Psoas muscle (tissue), 8 donors: ENCODE measurements around the gene FBXO9. TPM values are rescaled to one million over a fixed set of nuclear protein-coding genes. Genes with fewer than 3 reads are reported as not detected.

Experiments used
- ATAC-seq, 4 donors: fragments of 200-7000 bp; cut with Tn5 transposase; one replicate each; pipeline ENCODE4 v1.9.1; 2020; ENCODE audit warnings: moderate library complexity in 3 of 4, mild to moderate bottlenecking in 2 of 4
- DNase-seq, 2 donors: peaks; one replicate each; pipeline ENCODE4 v3.0.0-alpha.2; 2020
- H3K27ac ChIP-seq: fragments of 200-600 bp; one replicate; pipeline ENCODE4 v1.8.0; 2022
- H3K27me3 ChIP-seq, 3 donors: fragments of 200-600 bp in 1 of 3; one replicate each; pipeline versions ENCODE4 v1.6.1 to v1.8.0; 2013 to 2022; ENCODE audit warnings: low read length in 2 of 3, mild to moderate bottlenecking in 2 of 3, moderate library complexity in 1 of 3; ENCODE audit not compliant: insufficient read depth in 3 of 3
- H3K36me3 ChIP-seq, 2 donors: fragments of 200-600 bp in 1 of 2; one replicate each; pipeline versions ENCODE4 v1.6.1 to v1.8.0; 2013 to 2022; ENCODE audit warnings: low read depth in 1 of 2, mild to moderate bottlenecking in 1 of 2, moderate library complexity in 1 of 2; ENCODE audit not compliant: insufficient read depth in 1 of 2
- H3K4me1 ChIP-seq: fragments of 200-600 bp; one replicate; pipeline ENCODE4 v1.8.0; 2022
- H3K4me3 ChIP-seq: fragments of 200-600 bp; one replicate; pipeline ENCODE4 v1.8.0; 2022; ENCODE audit warnings: mild to moderate bottlenecking
- H3K9me3 ChIP-seq: fragments of 200-600 bp; one replicate; pipeline ENCODE4 v1.8.0; 2022
- WGBS, 3 donors: extraction: QIAGEN DNeasy Blood & Tissue Kit; methylation state at CpG; one replicate each; pipeline versions ENCODE4 v1.1.6 to v1.1.7; 2013; 5-methylcytosine and 5-hydroxymethylcytosine counted together
- intact Hi-C, 2 donors: fragments of 100-400 bp; cut with DNase I; formaldehyde crosslinking; loops; one replicate each; pipeline versions ENCODE4 v1.11.0 to v1.14.2; 2022
- polyA plus RNA-seq, 3 donors: library from polyadenylated mRNA; stranded (reverse); fragments of 200-250 nt; gene quantifications; one replicate each; pipeline ENCODE4 v1.2.3, GENCODE V29; 2013
- total RNA-seq, 4 donors: library from RNA; stranded (reverse); fragmentation: NEBNext Ultra II Directional in 2 of 4; extraction: Animal tissue kit (Norgen Biotek cat#: 25700) in 2 of 4; gene quantifications; one replicate each; pipeline versions ENCODE4 v1.2.1 to v1.2.4, GENCODE V29; 2021 to 2023
- TF ChIP-seq, protein P1 (sequence below): fragments of 200-600 bp; IDR thresholded peaks from one replicate; pipeline ENCODE4 v1.8.0; 2022; ENCODE audit warnings: antibody characterized with exemption
- donor health status: healthy with polysubstance abuse.
- donor health status: DM: no; HTN: no; CAD: no; lungs with moderate emphysema.
- donor health status: Bipolar disorder and iron deficiency.
- donor health status: healthy.
- donor health status: DM: yes; HTN: yes; CAD: no.
- donor health status: DM: no; HTN: no; CAD: no.
- donor health status: DM: no; HTN: no; CAD: no.
- donor health status: DM: yes; HTN: yes; CAD: no.

The FBXO9 gene
- total and polyA plus RNA-seq, 7 donors: 23.2 to 74.2 (median 44.3) TPM

DNA sequence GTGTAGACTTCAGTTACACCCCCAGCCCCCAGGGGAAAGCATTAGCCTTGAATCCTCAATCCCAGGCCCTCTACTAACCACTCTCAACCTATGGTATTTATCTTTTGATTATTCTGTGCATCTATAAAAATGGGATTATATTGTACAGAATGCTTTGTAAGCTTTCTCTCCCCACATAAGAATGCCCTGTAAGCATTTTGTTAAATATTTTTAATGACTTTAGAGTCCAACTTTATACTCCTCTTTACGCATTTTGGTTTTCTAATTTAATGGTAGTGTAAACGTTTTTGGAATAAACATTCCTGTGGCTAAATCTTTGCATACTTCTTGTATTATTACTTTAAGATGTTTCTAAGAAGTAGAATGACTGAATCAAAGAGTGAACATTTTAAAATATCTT, 35.4 kb downstream of the FBXO9 start:
- DNase-seq (no peak), ATAC-seq (no peak)
- no peak overlapping the region for H3K27ac ChIP-seq
- intact Hi-C loops: no loop called here
- no peaks in the 10 kb centered on the region for H3K4me1 ChIP-seq
- H3K27me3 ChIP-seq: no peaks in the 10 kb centered on the region
- no peaks in the 10 kb centered on the region for H3K9me3 ChIP-seq
- WGBS, 3 donors: 29 to 33% (median 30%) methylated on average over 2 of the region's 2 CpGs
- H3K36me3 ChIP-seq: peaks cover 9 to 86% of the 10 kb centered on the region in 2 donors
- H3K4me3 ChIP-seq: no peak overlapping the region
- TF ChIP-seq, protein P1, sequence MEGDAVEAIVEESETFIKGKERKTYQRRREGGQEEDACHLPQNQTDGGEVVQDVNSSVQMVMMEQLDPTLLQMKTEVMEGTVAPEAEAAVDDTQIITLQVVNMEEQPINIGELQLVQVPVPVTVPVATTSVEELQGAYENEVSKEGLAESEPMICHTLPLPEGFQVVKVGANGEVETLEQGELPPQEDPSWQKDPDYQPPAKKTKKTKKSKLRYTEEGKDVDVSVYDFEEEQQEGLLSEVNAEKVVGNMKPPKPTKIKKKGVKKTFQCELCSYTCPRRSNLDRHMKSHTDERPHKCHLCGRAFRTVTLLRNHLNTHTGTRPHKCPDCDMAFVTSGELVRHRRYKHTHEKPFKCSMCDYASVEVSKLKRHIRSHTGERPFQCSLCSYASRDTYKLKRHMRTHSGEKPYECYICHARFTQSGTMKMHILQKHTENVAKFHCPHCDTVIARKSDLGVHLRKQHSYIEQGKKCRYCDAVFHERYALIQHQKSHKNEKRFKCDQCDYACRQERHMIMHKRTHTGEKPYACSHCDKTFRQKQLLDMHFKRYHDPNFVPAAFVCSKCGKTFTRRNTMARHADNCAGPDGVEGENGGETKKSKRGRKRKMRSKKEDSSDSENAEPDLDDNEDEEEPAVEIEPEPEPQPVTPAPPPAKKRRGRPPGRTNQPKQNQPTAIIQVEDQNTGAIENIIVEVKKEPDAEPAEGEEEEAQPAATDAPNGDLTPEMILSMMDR: no peak

DNA sequence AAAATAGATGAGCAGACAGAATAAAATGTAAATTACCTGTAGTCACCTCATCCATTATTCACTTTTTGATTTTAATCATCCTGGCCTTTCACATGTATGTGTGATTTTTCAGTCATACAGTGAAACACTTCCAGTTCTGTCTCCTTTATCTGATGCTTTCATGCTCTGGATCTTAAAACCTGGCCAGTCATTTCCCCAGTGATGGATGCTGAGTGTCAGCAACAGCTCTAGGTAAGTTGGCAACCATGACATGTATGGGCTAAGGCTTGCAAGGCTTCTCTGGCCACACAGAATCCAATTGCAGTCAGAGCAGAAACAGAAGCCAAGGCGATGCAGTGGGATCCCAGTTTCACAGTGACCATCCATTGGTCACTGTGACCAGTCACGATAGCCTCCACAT, 35.8 kb downstream of the FBXO9 start:
- DNase-seq: no peak
- H3K4me1 ChIP-seq: no peaks in the 10 kb centered on the region
- TF ChIP-seq, protein P1: no peak
- 96 to 98% (median 97%) methylated on average over 2 of the region's 2 CpGs for WGBS, 3 donors
- H3K36me3 ChIP-seq: peaks cover 9 to 81% of the 10 kb centered on the region in 2 donors
- no peak overlapping the region for H3K27ac ChIP-seq
- no peaks in the 10 kb centered on the region for H3K27me3 ChIP-seq
- intact Hi-C loops: no loop called here
- no peak for ATAC-seq
- no peak overlapping the region for H3K4me3 ChIP-seq
- no peaks in the 10 kb centered on the region for H3K9me3 ChIP-seq

DNA sequence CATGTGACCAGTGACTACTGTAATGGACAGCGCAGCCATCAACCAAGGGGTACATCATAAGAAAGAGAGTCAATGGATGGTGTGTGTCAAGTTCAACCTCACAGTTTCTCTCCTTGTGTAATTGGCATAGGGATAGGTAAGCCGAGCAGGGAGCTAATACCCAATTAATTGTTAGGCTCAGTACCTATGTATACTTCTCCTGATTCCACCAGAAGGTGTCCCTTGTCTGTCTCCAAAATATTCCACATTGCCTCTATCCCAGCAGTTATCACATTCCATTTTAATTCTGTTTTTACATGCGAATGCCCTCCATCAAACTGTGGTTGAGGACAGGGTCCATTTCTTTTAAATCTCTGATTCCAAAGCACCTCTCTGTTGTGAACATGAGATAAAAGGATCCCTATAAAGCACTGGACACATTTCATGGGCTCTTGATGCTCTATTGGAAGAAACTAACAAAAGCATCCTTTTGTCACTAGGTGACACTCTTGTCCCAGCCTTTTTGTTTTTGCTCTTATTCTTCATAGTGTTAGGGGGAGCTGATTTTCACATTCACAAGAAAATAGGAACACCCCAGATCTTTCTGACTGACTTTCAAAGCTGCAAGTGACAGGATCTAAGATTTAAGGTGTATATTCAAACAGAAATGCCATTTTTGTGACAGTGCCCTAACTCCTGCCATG, 38.9 kb downstream of the FBXO9 start:
- intact Hi-C loops: no loop called here
- Histone ChIP-seq H3K9me3 (no peaks in the 10 kb centered on the region), H3K4me3 (no peak overlapping the region), H3K4me1 (no peaks in the 10 kb centered on the region), H3K27me3 (no peaks in the 10 kb centered on the region), H3K36me3 (peaks cover 8 to 50% of the 10 kb centered on the region in 2 donors), H3K27ac (no peak overlapping the region)
- TF ChIP-seq, protein P1: peak; percentile 8
- 93 to 100% (median 95%) methylated on average over 3 of the region's 3 CpGs for WGBS, 3 donors
- ATAC-seq: no peak
- DNase-seq: no peak

DNA sequence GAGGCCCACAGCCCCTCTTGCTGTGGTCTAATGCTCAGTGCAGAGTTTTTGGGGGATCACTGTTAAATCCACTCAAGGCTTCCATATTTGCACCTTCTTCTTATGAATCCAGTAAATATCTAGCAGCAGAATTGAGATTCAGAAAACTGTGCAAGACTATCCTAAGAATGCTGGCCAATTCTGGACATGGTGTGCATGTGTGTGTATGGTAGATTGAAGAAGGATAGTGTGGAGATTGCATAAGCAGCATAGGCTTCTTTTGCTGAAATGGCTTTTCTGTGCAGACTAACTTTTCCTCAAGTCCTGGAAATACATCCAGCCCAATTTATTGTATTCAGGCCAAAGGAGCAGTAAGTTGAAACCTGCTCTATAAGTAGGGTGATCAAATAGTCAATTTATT, 39.7 kb downstream of the FBXO9 start:
- H3K27me3 ChIP-seq: no peaks in the 10 kb centered on the region
- H3K36me3 ChIP-seq: peaks cover 8 to 42% of the 10 kb centered on the region in 2 donors
- H3K4me1 ChIP-seq: no peaks in the 10 kb centered on the region
- no peak overlapping the region for H3K27ac ChIP-seq
- intact Hi-C loops: no loop called here
- H3K9me3 ChIP-seq: no peaks in the 10 kb centered on the region
- TF ChIP-seq, protein P1: no peak
- DNase-seq: no peak
- ATAC-seq: no peak
- no peak overlapping the region for H3K4me3 ChIP-seq

DNA sequence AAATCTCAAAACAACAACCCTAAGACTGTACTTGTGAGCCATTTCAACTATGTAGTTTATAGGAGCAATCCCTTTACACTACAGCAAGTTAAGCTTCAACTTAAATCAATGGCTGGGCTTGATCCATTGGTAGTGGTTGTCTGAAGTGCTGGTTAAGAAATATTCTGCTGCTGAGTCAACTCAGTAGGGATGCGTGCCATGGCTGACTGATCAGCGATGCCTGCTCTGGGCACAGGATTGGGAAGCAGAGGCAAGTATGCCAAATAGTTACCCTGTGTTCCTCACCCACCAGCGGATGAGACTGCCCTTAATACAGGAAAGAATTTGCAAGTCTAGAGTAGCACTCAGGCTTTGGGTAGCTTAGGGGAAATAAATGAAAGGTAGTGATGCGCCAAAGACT, 41.9 kb downstream of the FBXO9 start:
- ATAC-seq (no peak), DNase-seq (no peak)
- H3K4me1 ChIP-seq: no peaks in the 10 kb centered on the region
- no peaks in the 10 kb centered on the region for H3K9me3 ChIP-seq
- H3K27ac ChIP-seq: no peak overlapping the region
- 83 to 96% (median 85%) methylated on average over 4 of the region's 4 CpGs for WGBS, 3 donors
- peaks cover 2 to 20% of the 10 kb centered on the region in 2 donors for H3K36me3 ChIP-seq
- TF ChIP-seq, protein P1: no peak
- H3K27me3 ChIP-seq: no peaks in the 10 kb centered on the region
- intact Hi-C loops: no loop called here
- H3K4me3 ChIP-seq: no peak overlapping the region
